SK-N-SH (cell line): ENCODE results near the gene SEMA4D. TPM values are rescaled to one million over a fixed set of nuclear protein-coding genes. Genes with fewer than 3 reads are reported as not detected.
A peak's percentile ranks its signal among the peaks of the same experiment; 100 is the strongest.

Experiments used
- CTCF ChIA-PET: fragments of 300-600, 350-600 bp; formaldehyde crosslinking; extraction: SDS; loops from one replicate; lab custom pipeline; 2021; lab: Yijun Ruan, JAX
- POLR2A ChIA-PET: fragments of 350-600 bp; sonication (Branson Sonifier 250); formaldehyde crosslinking; extraction: SDS; loops from one replicate; lab custom pipeline; 2020; ENCODE audit warnings: antibody characterized with exemption, inconsistent platforms; lab: Yijun Ruan, JAX
- DNase-seq: peaks from one replicate; pipeline ENCODE4 v3.0.0; 2012
- H2AFZ ChIP-seq: fragments of 200-600 bp; sonication (generic); 2 replicates; pipeline ENCODE4 v1.8.1; 2016; ENCODE audit warnings: antibody characterized with exemption, mild to moderate bottlenecking, low read depth
- H3F3A ChIP-seq: fragments of 200-600 bp; sonication (generic); replicated peaks from 2 replicates; pipeline ENCODE3; 2016; ENCODE audit warnings: antibody characterized with exemption, mild to moderate bottlenecking; ENCODE audit not compliant: insufficient read depth
- H3K27ac ChIP-seq, 2 experiments: fragments of 200-500 bp in 1 of 2; fragments of 200-600 bp in 1 of 2; sonication (Bioruptor generic) in 1 of 2; sonication (generic), shearing (Covaris generic) in 1 of 2; 2 replicates each; pipeline versions ENCODE4 v1.5.1 to v1.6.1; 2014 to 2016; ENCODE audit warnings: low read depth in 2 of 2, inconsistent platforms in 1 of 2, low read length in 1 of 2, mild to moderate bottlenecking in 1 of 2, mixed read lengths in 1 of 2
- H3K27me3 ChIP-seq: fragments of 200-600 bp; sonication (generic), shearing (Covaris generic); 2 replicates; pipeline ENCODE4 v1.6.1; 2016; ENCODE audit warnings: mixed run types; ENCODE audit not compliant: insufficient read depth
- H3K36me3 ChIP-seq, 2 experiments: fragments of 200-500 bp in 1 of 2; fragments of 200-600 bp in 1 of 2; sonication (Bioruptor generic) in 1 of 2; sonication (generic) in 1 of 2; replicated peaks in 1 of 2; 2 replicates each; pipeline versions ENCODE3 to v1.5.1; 2014 to 2016; ENCODE audit warnings: low read length in 1 of 2, mild to moderate bottlenecking in 1 of 2; ENCODE audit not compliant: insufficient read depth in 2 of 2, control insufficient read depth in 1 of 2
- H3K4me1 ChIP-seq, 2 experiments: fragments of 200-500 bp in 1 of 2; fragments of 200-600 bp in 1 of 2; sonication (Bioruptor generic) in 1 of 2; sonication (generic), shearing (Covaris generic) in 1 of 2; 2 replicates each; pipeline versions ENCODE4 v1.5.1 to v1.6.1; 2014 to 2016; ENCODE audit warnings: low read depth in 1 of 2, low read length in 1 of 2, mixed run types in 1 of 2; ENCODE audit not compliant: insufficient read depth in 2 of 2, control insufficient read depth in 1 of 2
- H3K4me2 ChIP-seq: fragments of 200-600 bp; sonication (generic), shearing (Covaris generic); 2 replicates; pipeline ENCODE4 v1.6.1; 2017; ENCODE audit warnings: mixed run types
- H3K4me3 ChIP-seq, 2 experiments: fragments of 200-500 bp in 1 of 2; fragments of 200-600 bp in 1 of 2; sonication (Bioruptor generic) in 1 of 2; sonication (generic), shearing (Covaris generic) in 1 of 2; 2 replicates each; pipeline versions ENCODE4 v1.5.1 to v1.8.1; 2014 to 2016; ENCODE audit warnings: low read depth in 2 of 2, inconsistent platforms in 1 of 2, low read length in 1 of 2, mild to moderate bottlenecking in 1 of 2, mixed read lengths in 1 of 2, moderate library complexity in 1 of 2
- H3K79me2 ChIP-seq: fragments of 200-600 bp; sonication (generic); 2 replicates; pipeline ENCODE4 v1.8.1; 2017; ENCODE audit warnings: mild to moderate bottlenecking; ENCODE audit not compliant: insufficient read depth
- H3K9ac ChIP-seq: fragments of 200-600 bp; sonication (generic); 2 replicates; pipeline ENCODE4 v1.6.1; 2017; ENCODE audit warnings: mixed run types
- H3K9me2 ChIP-seq: fragments of 200-600 bp; sonication (generic); 2 replicates; pipeline ENCODE4 v1.6.1; 2017; ENCODE audit warnings: mixed run types
- H3K9me3 ChIP-seq: fragments of 200-600 bp; sonication (generic); 2 replicates; pipeline ENCODE4 v1.6.1; 2017; ENCODE audit warnings: mixed run types, mild to moderate bottlenecking, moderate library complexity
- H4K20me1 ChIP-seq: fragments of 200-600 bp; sonication (generic); 2 replicates; pipeline ENCODE4 v1.6.1; 2017; ENCODE audit warnings: mild to moderate bottlenecking, mixed run types; ENCODE audit not compliant: insufficient read depth
- EZH2phosphoT487 ChIP-seq: fragments of 200-600 bp; sonication (generic); IDR thresholded peaks from 2 replicates; pipeline ENCODE4 v1.6.1; 2017; ENCODE audit warnings: low read depth, mixed run types, mild to moderate bottlenecking, antibody characterized with exemption, moderate library complexity, borderline replicate concordance
- FOXM1 ChIP-seq: IDR thresholded peaks from 2 replicates; pipeline ENCODE4 v1.4.0; 2012; ENCODE audit warnings: low read depth, mild to moderate bottlenecking
- GATA2 ChIP-seq: sonication (generic); formaldehyde crosslinking; IDR thresholded peaks from 2 replicates; pipeline ENCODE4 v1.5.0; 2020; ENCODE audit warnings: mild to moderate bottlenecking, missing genetic modification reagents
- RCOR1 ChIP-seq: fragments of 150-350 bp; IDR thresholded peaks from 2 replicates; pipeline ENCODE4 v1.6.1; 2017; ENCODE audit warnings: antibody characterized with exemption, low read length
- RFX5 ChIP-seq: IDR thresholded peaks from 2 replicates; pipeline ENCODE4 v1.6.1; 2012; ENCODE audit warnings: mild to moderate bottlenecking, improper control_type of control experiment, low read length
- TCF12 ChIP-seq: IDR thresholded peaks from 2 replicates; pipeline ENCODE4 v1.4.0; 2012
- WGBS: methylation state at CpG from one replicate; pipeline ENCODE4 v1.1.6; 2017; ENCODE audit warnings: low lambda C conversion rate; 5-methylcytosine and 5-hydroxymethylcytosine counted together
- polyA plus RNA-seq, 3 experiments: library from polyadenylated mRNA; depleted of rRNA; stranded (reverse); fragments of >200 nt; gene quantifications; 2 replicates each; pipeline ENCODE4 v1.2.3, GENCODE V29; 2012
- TF ChIP-seq, protein P1 (sequence below): IDR thresholded peaks from 2 replicates; pipeline ENCODE4 v1.4.0; 2012; ENCODE audit warnings: low read depth, borderline replicate concordance

The SEMA4D gene
- polyA plus RNA-seq, 1 of the 3 experiments (the other 2 are of a cell fraction) = 4.8 TPM

DNA sequence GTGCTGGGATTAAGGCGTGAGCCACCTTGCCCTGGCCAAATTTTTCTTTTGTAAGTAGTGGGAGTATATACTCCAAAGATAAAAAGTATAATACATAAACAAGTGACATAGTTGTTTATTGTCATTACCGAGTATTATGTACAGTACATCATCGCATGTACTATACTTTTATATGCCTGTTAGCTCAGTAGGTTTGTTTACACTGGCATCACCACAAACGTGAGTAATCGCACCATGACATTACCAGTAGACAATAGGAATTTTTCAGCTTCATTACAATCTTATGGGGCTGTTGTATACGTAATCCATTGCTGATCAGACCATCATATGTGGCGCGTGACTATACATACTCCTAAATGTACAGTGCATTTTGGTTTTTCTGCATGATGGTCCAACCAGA is 169.8 kb downstream of the SEMA4D start (continued):
- TF ChIP-seq EZH2phosphoT487 (no peak), RFX5 (no peak), FOXM1 (no peak)

DNA sequence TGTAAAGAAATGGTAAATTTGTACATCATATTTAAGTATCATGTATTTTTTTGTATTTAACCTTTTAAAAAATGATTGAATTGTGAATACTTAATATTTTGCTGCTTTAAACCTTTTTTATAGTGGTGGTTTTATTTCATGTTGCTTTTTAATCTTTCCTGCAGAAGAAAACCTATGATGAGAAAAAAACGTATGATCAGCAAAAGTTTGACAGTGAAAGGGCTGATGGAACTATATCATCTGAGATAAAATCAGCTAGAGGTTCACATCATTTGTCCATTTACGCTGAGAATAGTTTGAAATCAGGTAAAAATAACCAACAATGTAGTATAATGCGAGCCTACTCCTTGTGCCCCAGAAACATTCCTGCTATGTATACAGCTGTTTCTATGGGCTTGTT is 172.2 kb downstream of the SEMA4D start:
- no peak overlapping the region for H3K9ac ChIP-seq
- H3K4me3 ChIP-seq = no peak overlapping the region
- H3K79me2 ChIP-seq = peaks cover 47% of the 10 kb centered on the region
- 91% methylated on average over 3 of the region's 3 CpGs for WGBS
- H3K36me3 ChIP-seq = peaks cover 30 to 58% of the 10 kb centered on the region in 2 experiments
- TF ChIP-seq GATA2 (CRISPR knock-in tag) = no peak
- TF ChIP-seq, protein P1, sequence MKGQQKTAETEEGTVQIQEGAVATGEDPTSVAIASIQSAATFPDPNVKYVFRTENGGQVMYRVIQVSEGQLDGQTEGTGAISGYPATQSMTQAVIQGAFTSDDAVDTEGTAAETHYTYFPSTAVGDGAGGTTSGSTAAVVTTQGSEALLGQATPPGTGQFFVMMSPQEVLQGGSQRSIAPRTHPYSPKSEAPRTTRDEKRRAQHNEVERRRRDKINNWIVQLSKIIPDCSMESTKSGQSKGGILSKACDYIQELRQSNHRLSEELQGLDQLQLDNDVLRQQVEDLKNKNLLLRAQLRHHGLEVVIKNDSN = no peak
- TF ChIP-seq, all 33 proteins: peak for 0
- Histone ChIP-seq H3K9me3 (no peaks in the 10 kb centered on the region), H3F3A (no peaks in the 10 kb centered on the region), H3K27me3 (no peaks in the 10 kb centered on the region), H3K27ac (no peak overlapping the region), H3K4me1 (peaks cover 0 to 21% of the 10 kb centered on the region in 2 experiments; a peak in 2 of 4 replicates), H2AFZ (no peak overlapping the region), H4K20me1 (peaks cover 5% of the 10 kb centered on the region; the same call in 1 of the 2 replicates), H3K9me2 (no peaks in the 10 kb centered on the region), H3K4me2 (no peak overlapping the region)
- POLR2A ChIA-PET = no interaction called here
- CTCF ChIA-PET = interaction anchor here (0.6 to 4.0 kb wide), 4 partner anchors 49 to 593 kb away, joined by 3 to 22 read pairs (median 4); no protein-coding TSS in a partner anchor
- no peak for DNase-seq

DNA sequence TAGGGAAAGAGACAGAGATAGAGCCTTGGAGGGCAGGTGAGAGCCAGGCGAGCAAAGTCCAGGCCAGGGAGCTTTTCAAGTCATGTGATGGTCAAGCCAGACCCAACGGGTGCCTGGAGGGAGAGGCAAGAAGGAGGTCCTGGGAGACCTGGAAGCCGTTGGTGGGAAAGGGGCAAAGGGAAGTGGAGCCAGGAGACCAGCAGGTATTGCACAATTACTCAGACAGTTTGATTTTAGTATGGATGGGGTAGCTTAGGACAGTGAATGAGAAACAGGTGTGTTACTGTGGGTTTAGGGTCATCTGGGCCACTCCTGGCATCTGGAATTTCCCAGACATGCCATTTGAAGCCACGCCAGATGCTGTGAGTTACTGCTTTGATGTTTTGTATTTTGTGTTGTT is 174.5 kb downstream of the SEMA4D start:
- Histone ChIP-seq H3K9ac (no peak overlapping the region), H3K9me3 (no peaks in the 10 kb centered on the region), H3K79me2 (peaks cover 66% of the 10 kb centered on the region), H3K27ac (peak overlapping the region in 1 of 2 experiments; percentile 24; a peak in 2 of 4 replicates), H3K4me2 (no peak overlapping the region), H2AFZ (no peak overlapping the region), H3K4me1 (peaks cover 8 to 21% of the 10 kb centered on the region in 2 experiments; a peak in 3 of 4 replicates), H3F3A (peaks cover 12% of the 10 kb centered on the region), H3K9me2 (no peaks in the 10 kb centered on the region), H3K36me3 (peaks cover 15 to 46% of the 10 kb centered on the region in 2 experiments), H3K27me3 (no peaks in the 10 kb centered on the region), H3K4me3 (no peak overlapping the region), H4K20me1 (peaks cover 5% of the 10 kb centered on the region; the same call in 1 of the 2 replicates)
- WGBS = 74% methylated on average over 4 of the region's 4 CpGs
- peak; percentile 32 for DNase-seq
- ChIA-PET POLR2A (interaction anchor here (1.2 kb wide), 1 partner anchor 13 kb away, joined by 3 read pairs; no protein-coding TSS in a partner anchor), CTCF (interaction anchor here (0.8 to 4.0 kb wide), 3 partner anchors 161 to 813 kb away, joined by 3 to 22 read pairs (median 3); no protein-coding TSS in a partner anchor)
- TF ChIP-seq RCOR1 = peak; percentile 69; the same call in 1 of the 2 replicates
- TF ChIP-seq EZH2phosphoT487 = no peak
- TF ChIP-seq TCF12 = peak; percentile 29
